ENCODE results near the gene AOPEP. TPM values are rescaled to one million over a fixed set of nuclear protein-coding genes. Genes with fewer than 3 reads are reported as not detected.

The AOPEP gene
- total and polyA plus RNA-seq, 2 of the 13 experiments (the other 11 are each of a cell fraction or from before 2014, with no cell fraction given): 22.2 to 41.6 TPM

- TF ChIP-seq E2F1 (CRISPR knock-in tag; IDR thresholded peaks at IDR 0.05): no peak
- TF ChIP-seq ZBTB44 (CRISPR knock-in tag; IDR thresholded peaks at IDR 0.05): no peak
- TF ChIP-seq HHEX (CRISPR knock-in tag; IDR thresholded peaks at IDR 0.05): no peak
- no peak for TF ChIP-seq ZNF784 (CRISPR knock-in tag; IDR thresholded peaks at IDR 0.05; ENCODE audit: borderline replicate concordance)
- no peak for TF ChIP-seq PRDM4 (CRISPR knock-in tag; IDR thresholded peaks at IDR 0.05; ENCODE audit: borderline replicate concordance)
- no peak for TF ChIP-seq RBAK (CRISPR knock-in tag; IDR thresholded peaks at IDR 0.05)
- peak; percentile 66; the same call in 1 of the 2 replicates for TF ChIP-seq FOXK1 (CRISPR knock-in tag; IDR thresholded peaks at IDR 0.05; ENCODE audit: borderline replicate concordance, low read depth)
- TF ChIP-seq ZNF205 (CRISPR knock-in tag; IDR thresholded peaks at IDR 0.05): no peak; the same call in 1 of the 2 replicates
- TF ChIP-seq ZNF549 (CRISPR knock-in tag; IDR thresholded peaks at IDR 0.05): no peak
- no peak for TF ChIP-seq SATB2 (CRISPR knock-in tag; IDR thresholded peaks at IDR 0.05)
- 0 out of 2 replicates have a peak, but pooled peaks have one; percentile 63 for TF ChIP-seq TARDBP (CRISPR knock-in tag; IDR thresholded peaks at IDR 0.05)
- TF ChIP-seq PHF8 (CRISPR knock-in tag; IDR thresholded peaks at IDR 0.05): peak; percentile 25; the same call in 1 of the 2 replicates
- TF ChIP-seq ZNF160 (CRISPR knock-in tag; IDR thresholded peaks at IDR 0.05): no peak
- no peak for TF ChIP-seq SNRNP70 (IDR thresholded peaks at IDR 0.05; ENCODE audit: low read depth, low read length)
- no peak for TF ChIP-seq ZNF777 (CRISPR knock-in tag; IDR thresholded peaks at IDR 0.05)
- TF ChIP-seq ZSCAN22 (CRISPR knock-in tag; IDR thresholded peaks at IDR 0.05): no peak
- no peak for TF ChIP-seq GATAD1 (CRISPR knock-in tag; IDR thresholded peaks at IDR 0.05)
- TF ChIP-seq ZNF639 (CRISPR knock-in tag; conservative IDR thresholded peaks at IDR 0.05): no peak
- TF ChIP-seq ZNF230 (CRISPR knock-in tag; IDR thresholded peaks at IDR 0.05): no peak
- TF ChIP-seq STAG1 (CRISPR knock-in tag; IDR thresholded peaks at IDR 0.05): peak; percentile 24; the same call in 1 of the 2 replicates
- no peak; the same call in 1 of the 2 replicates for TF ChIP-seq YEATS2 (CRISPR knock-in tag; IDR thresholded peaks at IDR 0.05; ENCODE audit: borderline replicate concordance)
- TF ChIP-seq ZNF720 (CRISPR knock-in tag; IDR thresholded peaks at IDR 0.05): no peak
- TF ChIP-seq ZNF451 (CRISPR knock-in tag; IDR thresholded peaks at IDR 0.05): no peak
- no peak for TF ChIP-seq ELF4 (CRISPR knock-in tag; IDR thresholded peaks at IDR 0.05; ENCODE audit: borderline replicate concordance)
- TF ChIP-seq SMAD3 (CRISPR knock-in tag; IDR thresholded peaks at IDR 0.05): no peak
- no peak for TF ChIP-seq BHLHE40 (IDR thresholded peaks at IDR 0.05; ENCODE audit: low read length)
Observed at GRCh38 chr9:95024097-95024671, 297.7 kb downstream of the AOPEP start (continued).
